Activated CD8-positive, alpha-beta memory T cell treated with anti-CD3 and anti-CD28 coated beads for 24 hours (primary cell): ENCODE results near the gene PSMG1.
"Not testable (repeated sequence)": the region's sequence is repeated elsewhere in the genome, so short reads cannot be mapped to it uniquely, and the experiment has no call there.

Source experiments
- DNase-seq: peaks from one replicate; pipeline ENCODE4 v3.0.0-alpha.2; 2020

Gene PSMG1

GRCh38 chr21:39187141-39187540 is 3.9 kb upstream of the PSMG1 start:
- no peak for DNase-seq

- DNase-seq = no peak
Measured at GRCh38 chr21:39186676-39187075, 3.4 kb upstream of the PSMG1 start.

GRCh38 chr21:39185157-39185556 is 1.9 kb upstream of the PSMG1 start:
- no peak for DNase-seq

- DNase-seq = no peak
Measured at GRCh38 chr21:39184050-39184980, 1.1 kb upstream of the PSMG1 start.

- DNase-seq = no peak
Measured at GRCh38 chr21:39182484-39183271, 573 bp downstream of the PSMG1 start.

GRCh38 chr21:39182016-39182415 is 1.2 kb downstream of the PSMG1 start:
- no peak for DNase-seq

- no peak for DNase-seq
Measured at GRCh38 chr21:39181205-39181818, 1.9 kb downstream of the PSMG1 start.

GRCh38 chr21:39180429-39181019 is 2.7 kb downstream of the PSMG1 start:
- DNase-seq = no peak

GRCh38 chr21:39178421-39178820 is 4.8 kb downstream of the PSMG1 start:
- no peak for DNase-seq

- DNase-seq = no peak
Measured at GRCh38 chr21:39176271-39176709, 7.0 kb downstream of the PSMG1 start.

- no peak for DNase-seq
Measured at GRCh38 chr21:39175665-39176064, 7.6 kb downstream of the PSMG1 start.

- no peak for DNase-seq
Measured at GRCh38 chr21:39175154-39175553, 8.1 kb downstream of the PSMG1 start.

- DNase-seq = no peak
Measured at GRCh38 chr21:39173716-39174680, 9.3 kb downstream of the PSMG1 start.

GRCh38 chr21:39169906-39170305 is 13.3 kb downstream of the PSMG1 start:
- no peak for DNase-seq

GRCh38 chr21:39168800-39169199 is 14.5 kb downstream of the PSMG1 start:
- no peak for DNase-seq

GRCh38 chr21:39164523-39164922 is 18.7 kb downstream of the PSMG1 start:
- DNase-seq = no peak

- no peak for DNase-seq
Measured at GRCh38 chr21:39161064-39161463, 22.2 kb downstream of the PSMG1 start.

- no peak for DNase-seq
Measured at GRCh38 chr21:39159342-39160063, 23.7 kb downstream of the PSMG1 start.

GRCh38 chr21:39157241-39157640 is 26.0 kb downstream of the PSMG1 start:
- not testable (repeated sequence) for DNase-seq

GRCh38 chr21:39156024-39156423 is 27.2 kb downstream of the PSMG1 start:
- DNase-seq = no peak

- DNase-seq = no peak
Measured at GRCh38 chr21:39155578-39155977, 27.7 kb downstream of the PSMG1 start.
